GM12878 (cell line): ENCODE measurements around the gene GOLIM4. TPM values are rescaled to one million over a fixed set of nuclear protein-coding genes. Genes with fewer than 3 reads are reported as not detected.

Experiments used
- ATAC-seq: fragments of 200-7000 bp; cut with Tn5 transposase; 3 replicates; pipeline ENCODE4 v1.9.1; 2020; ENCODE audit warnings: mild to moderate bottlenecking, moderate library complexity
- BruUV-seq: library from RNA; stranded (reverse); fragments of 400-500 nt; replicated peaks from 2 replicates; lab custom pipeline; 2021; lab: Mats Ljungman, UMichigan
- CTCF ChIA-PET: fragments of 300-600 bp; sonication (Branson Sonifier 250); formaldehyde crosslinking; extraction: SDS; loops from one replicate; lab custom pipeline; 2021; ENCODE audit warnings: inconsistent platforms; lab: Yijun Ruan, JAX
- POLR2A ChIA-PET: fragments of 350-600 bp; formaldehyde crosslinking; extraction: SDS; loops from one replicate; lab custom pipeline; 2021; ENCODE audit warnings: inconsistent platforms; lab: Charles Lee
- RAD21 ChIA-PET: fragments of 300-600 bp; sonication (Branson Sonifier 250); formaldehyde crosslinking; loops from one replicate; lab custom pipeline; 2023; ENCODE audit warnings: antibody characterized with exemption; ENCODE audit not compliant: unreplicated experiment; lab: Charles Lee
- SMC1A ChIA-PET: fragments of 300-600 bp; sonication (Branson Sonifier 250); formaldehyde crosslinking; loops from one replicate; lab custom pipeline; 2023; ENCODE audit not compliant: unreplicated experiment, uncharacterized antibody; lab: Charles Lee
- DNase-seq: peaks from one replicate; pipeline ENCODE4 v3.0.0-alpha.2; 2011; ENCODE audit warnings: low read depth, low spot score
- FAIRE-seq: peaks from 3 replicates; lab custom pipeline; 2011; peaks lifted over from hg19 to GRCh38; lab: Jason Lieb, UNC
- H2AFZ ChIP-seq: 2 replicates; pipeline ENCODE4 v1.6.0; 2011; ENCODE audit warnings: low read depth, low read length, control low read depth; ENCODE audit not compliant: control insufficient read depth
- H3K27ac ChIP-seq: 2 replicates; pipeline ENCODE4 v1.5.1; 2011; ENCODE audit warnings: control low read depth; ENCODE audit not compliant: control insufficient read depth, insufficient read depth
- H3K27me3 ChIP-seq, 2 experiments: replicated peaks in 1 of 2; 2 replicates each; pipeline versions ENCODE4 v1.6.0 to v1.6.1; 2011; ENCODE audit warnings: low read length in 1 of 2; ENCODE audit not compliant: control insufficient read depth in 2 of 2, insufficient read depth in 2 of 2
- H3K36me3 ChIP-seq, 2 experiments: 2 replicates each; pipeline ENCODE4 v1.5.1; 2011; ENCODE audit warnings: low read length in 1 of 2; ENCODE audit not compliant: control insufficient read depth in 2 of 2, insufficient read depth in 2 of 2
- H3K4me1 ChIP-seq: 2 replicates; pipeline ENCODE4 v1.6.1; 2011; ENCODE audit warnings: mild to moderate bottlenecking, low read length, moderate library complexity, mixed read lengths; ENCODE audit not compliant: control insufficient read depth, insufficient read depth
- H3K4me2 ChIP-seq: 2 replicates; pipeline ENCODE4 v1.6.0; 2011; ENCODE audit warnings: control low read depth; ENCODE audit not compliant: control insufficient read depth, insufficient read depth
- H3K4me3 ChIP-seq: fragments of 200-600 bp; sonication (generic); 2 replicates; pipeline ENCODE4 v1.5.1; 2016
- H3K79me2 ChIP-seq: 2 replicates; pipeline ENCODE4 v1.6.0; 2011; ENCODE audit warnings: low read length; ENCODE audit not compliant: control insufficient read depth, insufficient read depth
- H3K9ac ChIP-seq: 2 replicates; pipeline ENCODE4 v1.8.0; 2011; ENCODE audit warnings: low read length, control low read depth, mixed read lengths; ENCODE audit not compliant: control insufficient read depth, insufficient read depth
- H3K9me3 ChIP-seq: replicated peaks from 3 replicates; pipeline ENCODE4 v1.5.1; 2011; ENCODE audit warnings: mild to moderate bottlenecking, low read length; ENCODE audit not compliant: control insufficient read depth, insufficient read depth
- H4K20me1 ChIP-seq: 2 replicates; pipeline ENCODE4 v1.6.0; 2011; ENCODE audit not compliant: control insufficient read depth, insufficient read depth
- BACH1 ChIP-seq: fragments of 450-650 bp; IDR thresholded peaks from 2 replicates; pipeline ENCODE4 v1.6.1; 2017; ENCODE audit warnings: mild to moderate bottlenecking, borderline replicate concordance
- BCL11A ChIP-seq: IDR thresholded peaks from 2 replicates; pipeline ENCODE4 v1.6.1; 2011; ENCODE audit warnings: low read depth, low read length
- FOS ChIP-seq: IDR thresholded peaks from 3 replicates; pipeline ENCODE4 v1.6.1; 2011; ENCODE audit warnings: borderline replicate concordance; ENCODE audit not compliant: insufficient read length; ENCODE audit errors: extremely low read depth
- HDAC6 ChIP-seq: fragments of 200-600 bp; sonication (generic); IDR thresholded peaks from one replicate; pipeline ENCODE4 v1.8.0; 2017; ENCODE audit warnings: antibody characterized with exemption; ENCODE audit not compliant: unreplicated experiment
- JUNB ChIP-seq: IDR thresholded peaks from 2 replicates; pipeline ENCODE4 v1.6.1; 2016; ENCODE audit warnings: antibody characterized with exemption, mild to moderate bottlenecking
- MTA2 ChIP-seq: fragments of 450-650 bp; IDR thresholded peaks from 2 replicates; pipeline ENCODE4 v1.6.1; 2016; ENCODE audit warnings: low read depth, mild to moderate bottlenecking, moderate library complexity
- NFIC ChIP-seq: IDR thresholded peaks from 2 replicates; pipeline ENCODE4 v1.6.1; 2012; ENCODE audit warnings: low read depth, mild to moderate bottlenecking, inconsistent platforms, low read length, moderate library complexity
- SMAD5 ChIP-seq: IDR thresholded peaks from 2 replicates; pipeline ENCODE4 v1.6.1; 2016; ENCODE audit warnings: antibody characterized with exemption, low read depth
- SRF ChIP-seq, 2 experiments: IDR thresholded peaks; 2 replicates each; pipeline ENCODE4 v1.6.1; 2011; ENCODE audit warnings: low read depth in 2 of 2, low read length in 2 of 2, mild to moderate bottlenecking in 1 of 2, moderate library complexity in 1 of 2
- SUPT20H ChIP-seq: IDR thresholded peaks from 2 replicates; pipeline ENCODE4 v1.6.1; 2011; ENCODE audit warnings: low read depth, mild to moderate bottlenecking, low read length, moderate library complexity, borderline replicate concordance; ENCODE audit not compliant: control insufficient read depth
- TARDBP ChIP-seq: IDR thresholded peaks from 2 replicates; pipeline ENCODE4 v1.6.1; 2016; ENCODE audit warnings: borderline replicate concordance
- ZNF207 ChIP-seq: fragments of 450-650 bp; IDR thresholded peaks from 2 replicates; pipeline ENCODE4 v1.6.1; 2014; ENCODE audit warnings: antibody characterized with exemption, mild to moderate bottlenecking, borderline replicate concordance
- ZNF622 ChIP-seq: fragments of 450-650 bp; IDR thresholded peaks from 2 replicates; pipeline ENCODE4 v1.6.1; 2017; ENCODE audit warnings: mild to moderate bottlenecking, inconsistent platforms
- WGBS: methylation state at CpG from one replicate; pipeline ENCODE4 v1.1.6; 2016; ENCODE audit warnings: low lambda C conversion rate; ENCODE audit not compliant: insufficient replicate concordance, insufficient coverage; ENCODE audit errors: missing lambda C conversion rate; 5-methylcytosine and 5-hydroxymethylcytosine counted together
- in situ Hi-C: fragments of 300-500 bp; cut with MboI; formaldehyde crosslinking; loops from 9 replicates; pipeline ENCODE4 v1.14.3; 2018; ENCODE audit warnings: mixed read lengths
- intact Hi-C: fragments of 100-400 bp; cut with micrococcal nuclease; formaldehyde crosslinking; loops from one replicate; pipeline ENCODE4 v1.14.2; 2022; ENCODE audit not compliant: unreplicated experiment
- polyA plus RNA-seq, 11 experiments: library from polyadenylated mRNA; depleted of rRNA in 4 of 11; unstranded in 6 of 11; stranded (reverse) in 5 of 11; fragments of >200 nt; fragmentation: Nextera tagmentation in 4 of 11; fragmentation: Illumina TruSeq in 1 of 11; extraction: Ambion mirVana in 4 of 11; extraction: Trizol in 1 of 11; gene quantifications; 1 replicate in 1 of 11; 2 replicates in 10 of 11; pipeline versions ENCODE4 v1.2.1 to v1.2.3, GENCODE V29; 2011 to 2016; ENCODE audit warnings: inconsistent platforms in 2 of 11, missing spikeins in 2 of 11, low read depth in 1 of 11
- total RNA-seq, 4 experiments: library from RNA; depleted of rRNA in 3 of 4; stranded (reverse); fragments of >200 nt in 3 of 4; fragmentation: Illumina TruSeq in 1 of 4; extraction: Trizol in 1 of 4; gene quantifications; 2 replicates each; pipeline versions ENCODE4 v1.2.1 to v1.2.3, GENCODE V29; 2013 to 2021
- TF ChIP-seq, protein P1 (sequence below): IDR thresholded peaks from 2 replicates; pipeline ENCODE4 v1.6.1; 2011; ENCODE audit warnings: low read depth, mild to moderate bottlenecking, low read length, moderate library complexity, borderline replicate concordance; ENCODE audit errors: extremely low read depth
- TF ChIP-seq, protein P2 (sequence below): IDR thresholded peaks from 2 replicates; pipeline ENCODE4 v1.6.1; 2012; ENCODE audit warnings: low read depth, low read length, improper control_type of control experiment
- TF ChIP-seq, protein P3 (sequence below): fragments of 450-650 bp; IDR thresholded peaks from 2 replicates; pipeline ENCODE4 v1.6.1; 2017; ENCODE audit warnings: mild to moderate bottlenecking, low read depth, inconsistent platforms; ENCODE audit not compliant: poor library complexity, severe bottlenecking

GOLIM4 gene
- total and polyA plus RNA-seq, 10 of the 15 experiments (the other 5 are each of a cell fraction or from before 2014, with no cell fraction given) = 11.1 to 32.4 (median 19.3) TPM

DNA sequence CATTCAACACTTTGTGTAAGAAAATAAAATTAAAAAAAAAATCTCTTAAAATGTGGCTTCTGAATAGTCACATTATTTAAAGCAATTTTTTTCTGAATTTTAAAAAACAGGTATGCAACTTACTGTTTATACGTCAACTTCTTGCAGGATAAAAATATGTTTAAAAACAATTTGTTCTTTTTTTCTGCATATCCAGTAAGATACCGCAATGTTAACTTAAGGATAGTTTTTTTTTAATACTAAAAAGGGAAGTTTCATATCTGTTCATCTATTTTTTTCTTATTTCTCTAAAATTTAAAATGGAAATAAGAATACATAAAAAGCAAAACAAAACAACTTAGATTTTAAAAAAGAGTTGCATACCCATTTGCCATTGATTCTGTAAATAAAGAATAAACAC, 27.4 kb downstream of the GOLIM4 start:
- Histone ChIP-seq H3K36me3 (no peaks in the 10 kb centered on the region), H4K20me1 (no peaks in the 10 kb centered on the region), H3K9me3 (no peaks in the 10 kb centered on the region), H3K27ac (no peak overlapping the region), H2AFZ (no peak overlapping the region), H3K4me1 (no peaks in the 10 kb centered on the region)
- FAIRE-seq (no peak), ATAC-seq (no peak), DNase-seq (no peak)
- intact Hi-C loops = no loop called here
- RAD21 ChIA-PET = no interaction called here
- TF ChIP-seq SRF (IDR thresholded peaks at IDR 0.05; ENCODE audit: low read depth in 2 of 2, low read length in 2 of 2) (no peak), NFIC (no peak), JUNB (no peak), HDAC6 (no peak), BCL11A (no peak), TARDBP (no peak), SMAD5 (no peak), ZNF622 (no peak), FOS (no peak), MTA2 (no peak), SUPT20H (no peak), ZNF207 (no peak), BACH1 (no peak)
- TF ChIP-seq, protein P1, sequence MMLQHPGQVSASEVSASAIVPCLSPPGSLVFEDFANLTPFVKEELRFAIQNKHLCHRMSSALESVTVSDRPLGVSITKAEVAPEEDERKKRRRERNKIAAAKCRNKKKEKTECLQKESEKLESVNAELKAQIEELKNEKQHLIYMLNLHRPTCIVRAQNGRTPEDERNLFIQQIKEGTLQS = no peak
- TF ChIP-seq, protein P2, sequence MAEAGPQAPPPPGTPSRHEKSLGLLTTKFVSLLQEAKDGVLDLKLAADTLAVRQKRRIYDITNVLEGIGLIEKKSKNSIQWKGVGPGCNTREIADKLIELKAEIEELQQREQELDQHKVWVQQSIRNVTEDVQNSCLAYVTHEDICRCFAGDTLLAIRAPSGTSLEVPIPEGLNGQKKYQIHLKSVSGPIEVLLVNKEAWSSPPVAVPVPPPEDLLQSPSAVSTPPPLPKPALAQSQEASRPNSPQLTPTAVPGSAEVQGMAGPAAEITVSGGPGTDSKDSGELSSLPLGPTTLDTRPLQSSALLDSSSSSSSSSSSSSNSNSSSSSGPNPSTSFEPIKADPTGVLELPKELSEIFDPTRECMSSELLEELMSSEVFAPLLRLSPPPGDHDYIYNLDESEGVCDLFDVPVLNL = no peak
- TF ChIP-seq, protein P3, sequence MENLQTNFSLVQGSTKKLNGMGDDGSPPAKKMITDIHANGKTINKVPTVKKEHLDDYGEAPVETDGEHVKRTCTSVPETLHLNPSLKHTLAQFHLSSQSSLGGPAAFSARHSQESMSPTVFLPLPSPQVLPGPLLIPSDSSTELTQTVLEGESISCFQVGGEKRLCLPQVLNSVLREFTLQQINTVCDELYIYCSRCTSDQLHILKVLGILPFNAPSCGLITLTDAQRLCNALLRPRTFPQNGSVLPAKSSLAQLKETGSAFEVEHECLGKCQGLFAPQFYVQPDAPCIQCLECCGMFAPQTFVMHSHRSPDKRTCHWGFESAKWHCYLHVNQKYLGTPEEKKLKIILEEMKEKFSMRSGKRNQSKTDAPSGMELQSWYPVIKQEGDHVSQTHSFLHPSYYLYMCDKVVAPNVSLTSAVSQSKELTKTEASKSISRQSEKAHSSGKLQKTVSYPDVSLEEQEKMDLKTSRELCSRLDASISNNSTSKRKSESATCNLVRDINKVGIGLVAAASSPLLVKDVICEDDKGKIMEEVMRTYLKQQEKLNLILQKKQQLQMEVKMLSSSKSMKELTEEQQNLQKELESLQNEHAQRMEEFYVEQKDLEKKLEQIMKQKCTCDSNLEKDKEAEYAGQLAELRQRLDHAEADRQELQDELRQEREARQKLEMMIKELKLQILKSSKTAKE = no peak
- TF ChIP-seq, all 136 proteins: peak for 0
- H3K79me2 ChIP-seq = peaks cover 5% of the 10 kb centered on the region
- SMC1A ChIA-PET = interaction anchor here (1.1 to 1.3 kb wide), 2 partner anchors 10 to 15 kb away, joined by 3 read pairs; no protein-coding TSS in a partner anchor
- POLR2A ChIA-PET = no interaction called here
- 98% methylated on average over 2 of the region's 2 CpGs for WGBS
- no peak overlapping the region for H3K4me2 ChIP-seq
- no peak overlapping the region for H3K9ac ChIP-seq
- in situ Hi-C loops = no loop called here
- BruUV-seq = no TSS peak
- H3K27me3 ChIP-seq = no peaks in the 10 kb centered on the region
- H3K4me3 ChIP-seq = no peak overlapping the region
- CTCF ChIA-PET = interaction anchor here (0.8 kb wide), 1 partner anchor 22 kb away, joined by 3 read pairs; no protein-coding TSS in a partner anchor
